Measurements from ENCODE around the gene ZNF419. TPM values are rescaled to one million over a fixed set of nuclear protein-coding genes. Genes with fewer than 3 reads are reported as not detected.
A peak's percentile ranks its signal among the peaks of the same experiment; 100 is the strongest.

ZNF419 gene
- total and polyA plus RNA-seq, 9 of the 15 experiments (the other 6 are each of a cell fraction or from before 2014, with no cell fraction given) = 0.07 to 5.4 (median 1.5) TPM

DNA sequence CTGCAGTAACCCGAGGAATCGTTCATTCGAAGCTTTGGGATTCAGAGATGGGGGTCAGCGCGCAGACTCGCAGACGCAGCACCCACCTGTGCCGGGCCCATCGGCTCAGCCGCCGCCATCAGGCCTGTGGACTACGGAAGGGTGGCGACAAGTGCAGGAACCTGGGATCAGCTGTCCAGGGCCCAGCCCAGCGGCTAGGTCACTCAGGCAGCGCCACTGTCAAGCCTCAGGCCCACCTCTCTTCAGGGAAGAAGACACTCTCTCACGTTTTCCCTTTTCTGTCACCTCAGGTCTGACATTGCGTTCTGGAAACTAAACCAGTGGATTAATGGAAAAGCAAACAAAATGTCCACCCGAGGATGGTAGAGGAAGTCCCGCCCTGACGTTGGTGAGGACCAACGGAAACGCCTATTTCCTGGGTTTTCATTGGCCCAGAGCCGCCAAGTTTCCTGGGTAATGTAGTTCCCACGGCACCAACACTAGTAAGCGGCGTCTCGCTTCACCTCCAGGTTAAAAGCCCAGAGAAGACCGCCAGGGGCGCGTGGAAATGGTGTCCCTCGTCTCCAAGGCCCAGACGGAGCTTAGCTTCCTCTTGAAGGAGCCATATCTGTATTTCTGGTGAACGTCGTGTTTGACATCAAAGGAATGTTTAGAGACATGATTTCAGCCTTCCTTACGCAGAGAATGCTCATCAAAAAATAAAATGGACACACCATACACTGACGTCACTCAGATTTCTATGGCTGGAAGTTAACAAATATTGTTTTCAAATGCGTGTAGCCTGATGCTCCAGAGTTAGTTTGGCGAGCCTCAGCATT is 10.2 kb upstream of the ZNF419 start, which contains the start of gene ZNF772 (continued):
- TF ChIP-seq, protein P1, sequence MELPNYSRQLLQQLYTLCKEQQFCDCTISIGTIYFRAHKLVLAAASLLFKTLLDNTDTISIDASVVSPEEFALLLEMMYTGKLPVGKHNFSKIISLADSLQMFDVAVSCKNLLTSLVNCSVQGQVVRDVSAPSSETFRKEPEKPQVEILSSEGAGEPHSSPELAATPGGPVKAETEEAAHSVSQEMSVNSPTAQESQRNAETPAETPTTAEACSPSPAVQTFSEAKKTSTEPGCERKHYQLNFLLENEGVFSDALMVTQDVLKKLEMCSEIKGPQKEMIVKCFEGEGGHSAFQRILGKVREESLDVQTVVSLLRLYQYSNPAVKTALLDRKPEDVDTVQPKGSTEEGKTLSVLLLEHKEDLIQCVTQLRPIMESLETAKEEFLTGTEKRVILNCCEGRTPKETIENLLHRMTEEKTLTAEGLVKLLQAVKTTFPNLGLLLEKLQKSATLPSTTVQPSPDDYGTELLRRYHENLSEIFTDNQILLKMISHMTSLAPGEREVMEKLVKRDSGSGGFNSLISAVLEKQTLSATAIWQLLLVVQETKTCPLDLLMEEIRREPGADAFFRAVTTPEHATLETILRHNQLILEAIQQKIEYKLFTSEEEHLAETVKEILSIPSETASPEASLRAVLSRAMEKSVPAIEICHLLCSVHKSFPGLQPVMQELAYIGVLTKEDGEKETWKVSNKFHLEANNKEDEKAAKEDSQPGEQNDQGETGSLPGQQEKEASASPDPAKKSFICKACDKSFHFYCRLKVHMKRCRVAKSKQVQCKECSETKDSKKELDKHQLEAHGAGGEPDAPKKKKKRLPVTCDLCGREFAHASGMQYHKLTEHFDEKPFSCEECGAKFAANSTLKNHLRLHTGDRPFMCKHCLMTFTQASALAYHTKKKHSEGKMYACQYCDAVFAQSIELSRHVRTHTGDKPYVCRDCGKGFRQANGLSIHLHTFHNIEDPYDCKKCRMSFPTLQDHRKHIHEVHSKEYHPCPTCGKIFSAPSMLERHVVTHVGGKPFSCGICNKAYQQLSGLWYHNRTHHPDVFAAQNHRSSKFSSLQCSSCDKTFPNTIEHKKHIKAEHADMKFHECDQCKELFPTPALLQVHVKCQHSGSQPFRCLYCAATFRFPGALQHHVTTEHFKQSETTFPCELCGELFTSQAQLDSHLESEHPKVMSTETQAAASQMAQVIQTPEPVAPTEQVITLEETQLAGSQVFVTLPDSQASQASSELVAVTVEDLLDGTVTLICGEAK (IDR thresholded peaks at IDR 0.05) = peak; percentile 93
- TF ChIP-seq, protein P1 (CRISPR knock-in tag; IDR thresholded peaks at IDR 0.05) = no peak
- TF ChIP-seq TRIM24 (IDR thresholded peaks at IDR 0.05) (no peak), PCBP1 (IDR thresholded peaks at IDR 0.05; ENCODE audit: low read depth, low read length, poor library complexity, severe bottlenecking) (no peak), POLR2B (IDR thresholded peaks at IDR 0.05; ENCODE audit: low read depth, partially characterized antibody) (no peak), NFE2L1 (tag; IDR thresholded peaks at IDR 0.05; ENCODE audit: borderline replicate concordance, low read depth) (no peak), SAFB (IDR thresholded peaks at IDR 0.05; ENCODE audit: borderline replicate concordance, low read depth, low read length) (no peak), HNRNPUL1 (IDR thresholded peaks at IDR 0.05; ENCODE audit: low read length) (no peak), RHOXF2B (CRISPR knock-in tag; conservative IDR thresholded peaks at IDR 0.05) (no peak), E2F5 (CRISPR knock-in tag; IDR thresholded peaks at IDR 0.05) (no peak), ZNF584 (CRISPR knock-in tag; IDR thresholded peaks at IDR 0.05; ENCODE audit: low read depth) (no peak), ZFP36 (IDR thresholded peaks at IDR 0.05; ENCODE audit: low read depth, low read length, partially characterized antibody) (no peak)
- TF ChIP-seq, protein P2, sequence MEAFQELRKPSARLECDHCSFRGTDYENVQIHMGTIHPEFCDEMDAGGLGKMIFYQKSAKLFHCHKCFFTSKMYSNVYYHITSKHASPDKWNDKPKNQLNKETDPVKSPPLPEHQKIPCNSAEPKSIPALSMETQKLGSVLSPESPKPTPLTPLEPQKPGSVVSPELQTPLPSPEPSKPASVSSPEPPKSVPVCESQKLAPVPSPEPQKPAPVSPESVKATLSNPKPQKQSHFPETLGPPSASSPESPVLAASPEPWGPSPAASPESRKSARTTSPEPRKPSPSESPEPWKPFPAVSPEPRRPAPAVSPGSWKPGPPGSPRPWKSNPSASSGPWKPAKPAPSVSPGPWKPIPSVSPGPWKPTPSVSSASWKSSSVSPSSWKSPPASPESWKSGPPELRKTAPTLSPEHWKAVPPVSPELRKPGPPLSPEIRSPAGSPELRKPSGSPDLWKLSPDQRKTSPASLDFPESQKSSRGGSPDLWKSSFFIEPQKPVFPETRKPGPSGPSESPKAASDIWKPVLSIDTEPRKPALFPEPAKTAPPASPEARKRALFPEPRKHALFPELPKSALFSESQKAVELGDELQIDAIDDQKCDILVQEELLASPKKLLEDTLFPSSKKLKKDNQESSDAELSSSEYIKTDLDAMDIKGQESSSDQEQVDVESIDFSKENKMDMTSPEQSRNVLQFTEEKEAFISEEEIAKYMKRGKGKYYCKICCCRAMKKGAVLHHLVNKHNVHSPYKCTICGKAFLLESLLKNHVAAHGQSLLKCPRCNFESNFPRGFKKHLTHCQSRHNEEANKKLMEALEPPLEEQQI (IDR thresholded peaks at IDR 0.05) = no peak
- TF ChIP-seq, protein P3, sequence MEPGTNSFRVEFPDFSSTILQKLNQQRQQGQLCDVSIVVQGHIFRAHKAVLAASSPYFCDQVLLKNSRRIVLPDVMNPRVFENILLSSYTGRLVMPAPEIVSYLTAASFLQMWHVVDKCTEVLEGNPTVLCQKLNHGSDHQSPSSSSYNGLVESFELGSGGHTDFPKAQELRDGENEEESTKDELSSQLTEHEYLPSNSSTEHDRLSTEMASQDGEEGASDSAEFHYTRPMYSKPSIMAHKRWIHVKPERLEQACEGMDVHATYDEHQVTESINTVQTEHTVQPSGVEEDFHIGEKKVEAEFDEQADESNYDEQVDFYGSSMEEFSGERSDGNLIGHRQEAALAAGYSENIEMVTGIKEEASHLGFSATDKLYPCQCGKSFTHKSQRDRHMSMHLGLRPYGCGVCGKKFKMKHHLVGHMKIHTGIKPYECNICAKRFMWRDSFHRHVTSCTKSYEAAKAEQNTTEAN (CRISPR knock-in tag; IDR thresholded peaks at IDR 0.05) = no peak

All from K562 (cell line).